NCI-H526 treated with DMSO at 0.1 percent for 48 hours (cell line): Measurements from ENCODE around the gene C10orf62.

Experiments
- DNase-seq: peaks from one replicate; lab custom pipeline; 2025; lab: John Stamatoyannopoulos, UW

The C10orf62 gene

DNA sequence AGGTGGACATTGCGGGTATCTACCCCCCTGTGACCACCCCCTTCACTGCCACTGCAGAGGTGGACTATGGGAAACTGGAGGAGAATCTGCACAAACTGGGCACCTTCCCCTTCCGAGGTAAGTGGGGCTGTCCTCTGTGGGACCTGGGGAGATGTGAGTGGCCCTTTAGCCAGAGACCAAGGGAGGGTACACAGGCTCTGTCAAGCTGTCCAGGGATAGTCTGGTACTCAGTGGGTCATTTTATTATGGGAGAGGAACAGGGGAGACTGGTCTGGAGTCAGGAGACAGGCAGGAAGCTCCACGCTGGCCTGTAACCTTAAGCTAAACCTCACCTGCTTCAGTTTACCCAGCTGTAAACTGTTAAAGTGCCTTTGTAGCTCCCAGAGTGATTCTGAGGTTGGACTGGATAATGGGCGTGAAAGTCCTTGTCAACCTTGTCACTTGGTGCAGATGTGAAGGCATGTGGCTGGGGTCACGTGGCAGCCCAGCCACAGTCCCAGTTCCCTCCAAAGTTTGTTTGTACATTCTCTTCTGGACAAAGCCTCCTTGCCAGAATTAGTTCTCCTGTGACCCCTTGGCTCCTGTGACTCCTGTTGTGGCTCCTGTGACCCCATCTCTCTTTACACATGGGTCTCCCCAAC is 4.6 kb upstream of the C10orf62 start:
- no peak for DNase-seq

DNA sequence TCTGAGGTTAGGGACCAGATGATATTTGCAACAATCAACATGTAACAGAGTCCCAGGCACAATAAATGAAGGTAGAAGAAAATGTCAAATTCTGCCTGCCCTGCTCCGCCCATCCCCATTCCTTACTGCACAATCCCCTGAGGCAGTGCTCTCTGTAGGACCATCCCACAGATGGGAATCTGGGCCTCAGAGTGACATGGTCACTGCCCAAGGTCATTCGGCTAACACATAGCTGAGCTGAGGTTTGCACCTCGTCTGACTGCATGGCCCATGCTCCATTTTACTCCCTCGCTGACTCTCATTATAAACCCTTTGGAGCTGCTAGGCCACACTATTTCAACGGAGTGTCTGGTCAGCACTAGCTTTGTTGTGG is 4.1 kb upstream of the C10orf62 start:
- no peak for DNase-seq

DNA sequence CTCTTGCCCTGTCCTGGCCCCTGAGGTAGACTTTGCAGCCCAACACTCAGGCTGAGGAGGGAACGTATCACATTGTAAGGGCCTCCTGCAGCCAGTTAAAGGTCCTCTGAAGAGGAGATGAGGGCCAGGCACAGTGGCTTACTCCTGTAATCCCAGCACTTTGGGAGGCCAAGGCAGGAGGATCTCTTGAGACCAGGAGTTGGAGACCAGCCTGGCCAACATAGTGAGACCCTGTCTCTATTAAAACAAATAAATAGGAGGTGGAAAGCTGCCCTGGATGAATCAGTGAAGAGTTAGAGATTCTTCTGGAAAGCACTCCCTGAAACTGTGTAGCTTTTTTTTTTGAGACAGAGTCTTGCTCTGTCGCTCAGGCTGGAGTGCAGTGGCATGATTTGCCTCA is 2.3 kb upstream of the C10orf62 start:
- DNase-seq = no peak

- DNase-seq = no peak
Measured at GRCh38 chr10:97590082-97590747, 694 bp downstream of the C10orf62 start.

- DNase-seq = no peak
Measured at GRCh38 chr10:97590748-97591495, 1.4 kb downstream of the C10orf62 start.

DNA sequence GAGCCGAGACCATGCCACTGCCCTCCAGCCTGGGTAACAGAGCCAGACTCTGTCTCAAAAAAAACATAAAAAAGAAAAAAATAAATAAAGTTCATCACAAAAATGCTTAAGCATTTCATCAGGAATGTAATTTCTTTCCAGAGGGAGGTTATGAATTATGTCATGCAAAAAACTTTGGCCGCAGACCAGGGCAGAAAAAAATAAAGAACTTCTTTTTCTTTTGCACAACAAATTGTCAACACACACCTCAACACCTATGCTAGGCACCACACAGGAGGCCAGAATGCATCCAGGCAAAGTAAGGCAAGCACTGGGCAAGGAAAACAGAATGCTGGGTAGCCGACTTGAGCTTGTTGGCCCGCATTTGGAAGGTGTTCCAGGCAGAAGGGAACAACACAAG is 3.9 kb downstream of the C10orf62 start:
- no peak for DNase-seq

DNA sequence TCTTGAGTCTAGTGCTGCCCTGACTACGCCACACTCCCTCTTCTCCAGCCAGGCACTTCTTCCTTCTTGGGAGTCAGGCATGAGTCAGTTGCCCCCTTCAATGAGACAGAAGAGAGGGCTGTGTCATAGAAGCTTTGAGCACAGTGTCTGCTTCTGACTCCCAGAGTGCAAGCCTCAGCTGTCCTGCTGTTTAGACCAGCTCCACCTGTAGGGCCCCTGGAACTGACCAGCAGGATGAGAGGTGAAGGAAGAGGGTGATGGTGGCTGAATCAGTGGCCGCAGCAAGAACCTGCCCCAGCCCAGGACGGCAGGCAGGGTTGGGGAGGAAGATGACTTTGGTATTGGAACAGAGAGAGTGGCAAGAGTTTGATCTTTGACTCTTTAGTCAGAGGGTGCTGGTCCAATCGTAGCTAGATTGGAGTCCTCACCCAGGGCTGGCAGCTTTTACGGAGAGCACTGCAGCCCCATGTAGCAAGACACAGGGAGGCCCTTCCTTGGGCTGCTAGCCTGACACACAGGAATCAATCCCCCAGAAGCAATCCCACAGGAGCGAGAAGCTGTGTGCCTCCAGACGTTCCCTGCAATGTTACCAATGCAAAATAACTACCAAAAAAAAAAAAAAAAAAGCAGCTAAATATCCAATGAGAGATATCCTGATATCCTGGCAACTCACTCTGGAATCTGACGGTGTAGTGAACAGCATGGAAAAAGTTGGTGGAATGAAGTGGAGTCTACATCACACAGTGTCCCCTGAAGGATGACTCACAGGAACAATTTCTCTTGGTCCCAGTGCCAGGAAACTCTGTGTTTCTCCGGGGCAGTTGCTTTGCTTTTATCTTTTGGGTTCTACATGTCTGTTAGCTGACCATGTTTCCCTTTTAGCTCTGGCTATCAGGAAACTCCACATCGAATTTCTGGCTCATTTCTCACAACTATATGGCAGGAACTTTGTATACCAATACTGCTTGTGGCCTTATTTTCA is 6.9 kb downstream of the C10orf62 start:
- no peak for DNase-seq

DNA sequence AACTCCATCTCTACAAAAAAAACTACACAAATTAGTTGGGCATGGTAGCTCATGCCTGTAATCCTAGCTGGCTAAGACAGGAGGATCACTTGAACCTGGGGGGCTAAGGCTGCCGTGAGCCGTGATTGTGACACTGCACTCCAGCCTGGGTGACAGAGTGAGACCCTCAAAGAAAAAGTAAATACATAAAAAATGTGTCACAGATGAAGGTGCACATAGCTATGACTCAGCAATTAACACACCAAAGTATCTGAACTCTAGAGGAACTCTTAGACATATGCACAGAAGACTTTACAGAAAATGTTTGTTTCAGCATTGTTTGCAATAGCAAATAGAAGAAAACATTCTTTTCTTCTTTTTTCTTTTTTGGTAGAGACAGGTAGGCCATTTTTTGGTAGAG is 8.3 kb downstream of the C10orf62 start:
- no peak for DNase-seq

- no peak for DNase-seq
Measured at GRCh38 chr10:97598407-97599271, 9.1 kb downstream of the C10orf62 start.

- DNase-seq = no peak
Measured at GRCh38 chr10:97599272-97599619, 9.7 kb downstream of the C10orf62 start.

- DNase-seq = no peak
Measured at GRCh38 chr10:97600616-97601015, 11.1 kb downstream of the C10orf62 start.

GRCh38 chr10:97601268-97602215 is 12.0 kb downstream of the C10orf62 start:
- no peak for DNase-seq

GRCh38 chr10:97607095-97607636 is 17.6 kb downstream of the C10orf62 start:
- no peak for DNase-seq

- no peak for DNase-seq
Measured at GRCh38 chr10:97608991-97609561, 19.6 kb downstream of the C10orf62 start.

GRCh38 chr10:97611473-97611872 is 22.0 kb downstream of the C10orf62 start:
- no peak for DNase-seq

DNA sequence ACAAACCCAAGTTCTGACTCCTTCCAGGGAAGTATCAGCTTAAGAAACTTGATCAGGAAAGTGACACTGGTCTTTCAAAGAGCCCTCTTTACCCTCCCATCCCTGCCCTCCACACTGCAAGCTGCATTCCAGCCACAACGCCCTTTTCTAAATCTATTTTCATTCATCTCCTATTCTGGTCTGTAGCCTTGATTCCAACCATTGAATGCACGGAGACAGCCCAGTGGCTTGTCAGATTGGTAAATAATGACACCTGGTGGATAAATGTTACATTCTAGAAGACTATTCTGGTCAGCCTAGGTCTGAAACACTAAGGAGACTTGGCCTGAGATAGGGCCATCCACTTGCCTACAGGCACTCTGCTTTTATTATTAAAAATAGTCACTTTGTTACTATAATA is 22.9 kb downstream of the C10orf62 start:
- no peak for DNase-seq

DNA sequence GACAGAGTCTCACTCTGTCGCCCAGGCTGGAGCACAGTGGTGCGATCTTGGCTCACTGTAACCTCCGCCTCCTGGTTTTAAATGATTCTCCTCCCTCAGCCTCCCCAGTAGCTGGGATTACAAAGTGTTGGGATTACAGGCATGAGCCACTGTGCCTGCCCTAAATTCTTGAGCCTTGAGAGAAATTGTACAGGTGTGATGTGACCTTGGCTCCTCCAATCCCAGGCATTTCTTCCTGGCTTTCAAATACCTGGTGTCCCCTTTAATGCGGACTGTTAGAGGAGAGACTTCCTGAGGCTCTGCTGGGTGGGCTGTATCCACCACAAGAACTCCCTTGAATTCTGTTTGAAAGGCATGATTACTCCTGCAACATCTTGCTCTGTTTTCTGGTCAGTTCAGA is 28.8 kb downstream of the C10orf62 start:
- no peak for DNase-seq

GRCh38 chr10:97618733-97619132 is 29.2 kb downstream of the C10orf62 start:
- DNase-seq = no peak

DNA sequence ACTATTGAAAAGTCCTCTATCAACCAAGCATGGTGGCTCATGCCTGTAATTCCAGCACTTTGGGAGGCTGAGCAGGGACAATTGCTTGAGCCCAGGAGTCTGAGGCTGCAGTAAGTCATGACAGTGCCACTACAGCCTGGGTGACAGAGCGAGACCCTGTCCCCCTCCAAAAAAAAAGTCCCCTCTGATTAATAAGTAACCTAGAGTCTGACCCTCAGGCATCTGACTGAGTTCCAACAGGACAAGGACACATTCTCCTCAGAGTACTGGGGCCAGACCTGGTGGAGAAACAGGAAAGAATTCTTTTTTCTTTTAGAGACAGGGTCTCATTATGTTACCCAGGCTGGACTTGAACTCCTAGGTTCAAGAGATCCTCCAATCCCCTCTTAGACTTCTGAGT is 33.8 kb downstream of the C10orf62 start:
- no peak for DNase-seq
